Measurements from ENCODE around the gene CCL2. TPM values are rescaled to one million over a fixed set of nuclear protein-coding genes. Genes with fewer than 3 reads are reported as not detected.

The CCL2 gene
- total RNA-seq, 1 donor from 2014 or later = not detected

GRCh38 chr17:34261568-34262337, 6.7 kb downstream of the CCL2 start:
- peaks cover 7% of the 10 kb centered on the region for H3K27me3 Mint-ChIP-seq
- no peak overlapping the region for H3K27ac Mint-ChIP-seq
- no peaks in the 10 kb centered on the region for H3K9me3 Mint-ChIP-seq (ENCODE audit: low read depth)

GRCh38 chr17:34265711-34266110, 10.6 kb downstream of the CCL2 start:
- Mint-ChIP-seq H3K27me3 (peaks cover 6% of the 10 kb centered on the region), H3K36me3 (ENCODE audit: insufficient read depth) (no peaks in the 10 kb centered on the region), H3K27ac (no peak overlapping the region), H3K4me1 (ENCODE audit: low read depth) (no peaks in the 10 kb centered on the region), H3K4me3 (ENCODE audit: low read depth) (no peak overlapping the region), H3K9me3 (ENCODE audit: low read depth) (no peaks in the 10 kb centered on the region)
- no peak for DNase-seq (ENCODE audit: low spot score, unreplicated experiment)
- TF ChIP-seq CTCF (IDR thresholded peaks at IDR 0.05; ENCODE audit: unreplicated experiment) = no peak

More at GRCh38 chr17:34261568-34262337, 6.7 kb downstream of the CCL2 start:
- Mint-ChIP-seq H3K4me1 (ENCODE audit: low read depth) (no peaks in the 10 kb centered on the region), H3K36me3 (ENCODE audit: insufficient read depth) (no peaks in the 10 kb centered on the region), H3K4me3 (ENCODE audit: low read depth) (no peak overlapping the region)
- no peak for DNase-seq (ENCODE audit: low spot score, unreplicated experiment)
- TF ChIP-seq CTCF (IDR thresholded peaks at IDR 0.05; ENCODE audit: unreplicated experiment) = no peak

- no peak for TF ChIP-seq CTCF (IDR thresholded peaks at IDR 0.05; ENCODE audit: unreplicated experiment)
- Mint-ChIP-seq H3K9me3 (ENCODE audit: low read depth) (no peaks in the 10 kb centered on the region), H3K27me3 (peaks cover 19% of the 10 kb centered on the region), H3K4me1 (ENCODE audit: low read depth) (no peaks in the 10 kb centered on the region), H3K27ac (no peak within 1 kb of the TSS), H3K36me3 (ENCODE audit: insufficient read depth) (no peaks in the 10 kb centered on the region), H3K4me3 (ENCODE audit: low read depth) (no peak within 1 kb of the TSS)
- DNase-seq (ENCODE audit: low spot score, unreplicated experiment) = no peak
These were observed 14.9 kb downstream of the CCL2 start, which contains the start of gene CCL7 for GRCh38 chr17:34269969-34270368. Gene CCL7 (plus strand): TSS chr17:34270221. CDS start chr17:34270291, 70 bp downstream.

- Mint-ChIP-seq H3K27me3 (peaks cover 23% of the 10 kb centered on the region), H3K4me3 (ENCODE audit: low read depth) (no peak overlapping the region), H3K9me3 (ENCODE audit: low read depth) (no peaks in the 10 kb centered on the region), H3K27ac (no peak overlapping the region), H3K36me3 (ENCODE audit: insufficient read depth) (no peaks in the 10 kb centered on the region), H3K4me1 (ENCODE audit: low read depth) (peaks cover 5% of the 10 kb centered on the region)
- DNase-seq (ENCODE audit: low spot score, unreplicated experiment) = no peak
- TF ChIP-seq CTCF (IDR thresholded peaks at IDR 0.05; ENCODE audit: unreplicated experiment) = no peak
These were observed 20.8 kb downstream of the CCL2 start for GRCh38 chr17:34275881-34276280.

- Mint-ChIP-seq H3K27ac (no peak overlapping the region), H3K36me3 (ENCODE audit: insufficient read depth) (no peaks in the 10 kb centered on the region), H3K27me3 (peaks cover 16% of the 10 kb centered on the region), H3K9me3 (ENCODE audit: low read depth) (peaks cover 7% of the 10 kb centered on the region), H3K4me1 (ENCODE audit: low read depth) (peaks cover 5% of the 10 kb centered on the region), H3K4me3 (ENCODE audit: low read depth) (no peak overlapping the region)
- no peak for TF ChIP-seq CTCF (IDR thresholded peaks at IDR 0.05; ENCODE audit: unreplicated experiment)
- no peak for DNase-seq (ENCODE audit: low spot score, unreplicated experiment)
These were observed 21.7 kb downstream of the CCL2 start for GRCh38 chr17:34276826-34277225.

All from progenitor cell of endocrine pancreas (in vitro differentiated cells).